Measurements from ENCODE around the gene CTSF. TPM values are rescaled to one million over a fixed set of nuclear protein-coding genes. Genes with fewer than 3 reads are reported as not detected.
"Not testable (repeated sequence)": the region's sequence is repeated elsewhere in the genome, so short reads cannot be mapped to it uniquely, and the experiment has no call there.

Gene CTSF
- total RNA-seq, 1 donor from 2014 or later: 1.6 TPM

- peaks cover 9% of the 10 kb centered on the region for H3K36me3 ChIP-seq (ENCODE audit: control insufficient read depth, insufficient read depth, low read length)
- no peak for FAIRE-seq
- no peak for TF ChIP-seq CTCF (IDR thresholded peaks at IDR 0.05; ENCODE audit: insufficient read depth, low read length, severe bottlenecking)
- peaks cover 5% of the 10 kb centered on the region for H3K27me3 ChIP-seq (ENCODE audit: control insufficient read depth, insufficient read depth, low read length)
- no peak for DNase-seq (ENCODE audit: low read depth)
- H3K4me3 ChIP-seq (ENCODE audit: low read depth, low read length): no peak overlapping the region
Observed at GRCh38 chr11:66546966-66547661, 21.3 kb downstream of the CTSF start.

GRCh38 chr11:66546368-66546965, 21.9 kb downstream of the CTSF start, which contains the start of gene ACTN3:
TSS of gene ACTN3 (plus strand) at chr11:66546903. CDS start at chr11:66546938, 35 bp downstream.
- H3K4me3 ChIP-seq (ENCODE audit: low read depth, low read length): peak within 1 kb of the TSS; percentile 87
- peaks cover 5% of the 10 kb centered on the region for H3K27me3 ChIP-seq (ENCODE audit: control insufficient read depth, insufficient read depth, low read length)
- H3K36me3 ChIP-seq (ENCODE audit: control insufficient read depth, insufficient read depth, low read length): peaks cover 13% of the 10 kb centered on the region
- no peak for FAIRE-seq
- DNase-seq (ENCODE audit: low read depth): no peak
- TF ChIP-seq CTCF (IDR thresholded peaks at IDR 0.05; ENCODE audit: insufficient read depth, low read length, severe bottlenecking): no peak

GRCh38 chr11:66545701-66546367, 22.6 kb downstream of the CTSF start, which contains the start of gene ZDHHC24:
TSS of gene ZDHHC24 (minus strand) at chr11:66546048. CDS start at chr11:66546003, 45 bp downstream.
- FAIRE-seq (peak; percentile 23), DNase-seq (ENCODE audit: low read depth) (peak; percentile 90)
- Histone ChIP-seq H3K4me3 (ENCODE audit: low read depth, low read length) (peak within 1 kb of the TSS; percentile 87), H3K36me3 (ENCODE audit: control insufficient read depth, insufficient read depth, low read length) (peaks cover 15% of the 10 kb centered on the region), H3K27me3 (ENCODE audit: control insufficient read depth, insufficient read depth, low read length) (peaks cover 5% of the 10 kb centered on the region)
- TF ChIP-seq CTCF (IDR thresholded peaks at IDR 0.05; ENCODE audit: insufficient read depth, low read length, severe bottlenecking): no peak

- peak overlapping the region; percentile 87 for H3K4me3 ChIP-seq (ENCODE audit: low read depth, low read length)
- not testable (repeated sequence) for FAIRE-seq; DNase-seq (ENCODE audit: low read depth); H3K27me3 ChIP-seq (ENCODE audit: control insufficient read depth, insufficient read depth, low read length)
- peaks cover 17% of the 10 kb centered on the region for H3K36me3 ChIP-seq (ENCODE audit: control insufficient read depth, insufficient read depth, low read length)
Observed at GRCh38 chr11:66544952-66545351, 23.5 kb downstream of the CTSF start.

GRCh38 chr11:66543263-66544107, 24.9 kb downstream of the CTSF start:
- peak; percentile 19 for TF ChIP-seq CTCF (IDR thresholded peaks at IDR 0.05; ENCODE audit: insufficient read depth, low read length, severe bottlenecking)
- no peak overlapping the region for H3K4me3 ChIP-seq (ENCODE audit: low read depth, low read length)
- FAIRE-seq: no peak

More at GRCh38 chr11:66543263-66544107, 24.9 kb downstream of the CTSF start:
- H3K36me3 ChIP-seq (ENCODE audit: control insufficient read depth, insufficient read depth, low read length): peaks cover 17% of the 10 kb centered on the region
- peaks cover 2% of the 10 kb centered on the region for H3K27me3 ChIP-seq (ENCODE audit: control insufficient read depth, insufficient read depth, low read length)
- no peak for DNase-seq (ENCODE audit: low read depth)
